Ovary (tissue), 9 donors: Measurements from ENCODE around the gene SLC7A10. TPM values are rescaled to one million over a fixed set of nuclear protein-coding genes. Genes with fewer than 3 reads are reported as not detected.
"Not testable (repeated sequence)": the region's sequence is repeated elsewhere in the genome, so short reads cannot be mapped to it uniquely, and the experiment has no call there.

Experiments used
- DNase-seq, 5 donors: peaks; one replicate each; pipeline ENCODE4 v3.0.0-alpha.2; 2019 to 2020
- H3K27ac ChIP-seq, 2 donors: fragments of 200-600 bp; one replicate each; pipeline versions ENCODE4 v1.5.1 to v1.8.0; 2019 to 2022
- H3K27me3 ChIP-seq: fragments of 200-600 bp; one replicate; pipeline ENCODE4 v1.8.0; 2022
- H3K36me3 ChIP-seq: fragments of 200-600 bp; sonication (generic); one replicate; pipeline ENCODE4 v1.5.1; 2019
- H3K4me1 ChIP-seq: one replicate; pipeline ENCODE4 v1.8.1; 2013; ENCODE audit warnings: mild to moderate bottlenecking, moderate library complexity; ENCODE audit not compliant: insufficient read depth
- H3K4me3 ChIP-seq: fragments of 200-600 bp; sonication (generic); one replicate; pipeline ENCODE4 v1.5.1; 2017
- H3K9me3 ChIP-seq, 2 donors: fragments of 200-600 bp in 1 of 2; sonication (generic) in 1 of 2; one replicate each; pipeline versions ENCODE4 v1.5.1 to v1.8.1; 2013 to 2019; ENCODE audit warnings: mild to moderate bottlenecking in 1 of 2, moderate library complexity in 1 of 2
- CTCF ChIP-seq, 3 donors: fragments of 450-650 bp in 2 of 3; fragments of 200-600 bp in 1 of 3; IDR thresholded peaks; one replicate each; pipeline versions ENCODE4 v1.5.1 to v1.8.0; 2016 to 2022; ENCODE audit warnings: antibody characterized with exemption in 3 of 3, mild to moderate bottlenecking in 1 of 3
- EP300 ChIP-seq: sonication (generic); formaldehyde crosslinking; IDR thresholded peaks from one replicate; pipeline ENCODE4 v1.6.1; 2017; ENCODE audit warnings: antibody characterized with exemption
- POLR2A ChIP-seq: fragments of 450-650 bp; IDR thresholded peaks from one replicate; pipeline ENCODE4 v1.6.1; 2017; ENCODE audit warnings: antibody characterized with exemption, mild to moderate bottlenecking, moderate library complexity
- WGBS, 3 donors: extraction: QIAGEN DNeasy Blood & Tissue Kit in 1 of 3; methylation state at CpG; one replicate each; pipeline versions ENCODE4 v1.1.5 to v1.1.7; 2013 to 2017; 5-methylcytosine and 5-hydroxymethylcytosine counted together
- intact Hi-C, 4 donors: fragments of 100-400 bp; cut with DNase I; formaldehyde crosslinking; loops; one replicate each; pipeline versions ENCODE4 v1.11.0 to v1.15.1; 2022 to 2023
- polyA plus RNA-seq, 2 donors: library from polyadenylated mRNA; stranded (reverse); fragments of 200-250 nt in 1 of 2; fragments of 350-450 nt in 1 of 2; fragmentation: Illumina TruSeq in 1 of 2; extraction: RNeasy Lipid Tissue Mini Kit (QIAGEN cat#74804) in 1 of 2; gene quantifications; one replicate each; pipeline ENCODE4 v1.2.3, GENCODE V29; 2013 to 2014
- total RNA-seq, 7 donors: library from RNA; depleted of rRNA in 2 of 7; stranded (reverse); fragments of >200 nt in 2 of 7; fragmentation: NEBNext Ultra II Directional in 3 of 7; extraction: Animal tissue kit (Norgen Biotek cat#: 25700) in 3 of 7; gene quantifications; one replicate each; pipeline versions ENCODE4 v1.1.0 to v1.2.4, GENCODE V29; 2016 to 2023
- donor health status: DM: no; HTN: no; CAD: no; lungs with moderate emphysema.
- donor health status: DM: no; HTN: no; CAD: no.
- donor health status: Bipolar disorder and iron deficiency.
- donor health status: DM: yes; HTN: yes; CAD: no.
- donor health status: DM: no; HTN: no; CAD: no.
- donor health status: DM: yes; HTN: yes; CAD: no.

Gene SLC7A10
- total and polyA plus RNA-seq, 9 donors: not detected

DNA sequence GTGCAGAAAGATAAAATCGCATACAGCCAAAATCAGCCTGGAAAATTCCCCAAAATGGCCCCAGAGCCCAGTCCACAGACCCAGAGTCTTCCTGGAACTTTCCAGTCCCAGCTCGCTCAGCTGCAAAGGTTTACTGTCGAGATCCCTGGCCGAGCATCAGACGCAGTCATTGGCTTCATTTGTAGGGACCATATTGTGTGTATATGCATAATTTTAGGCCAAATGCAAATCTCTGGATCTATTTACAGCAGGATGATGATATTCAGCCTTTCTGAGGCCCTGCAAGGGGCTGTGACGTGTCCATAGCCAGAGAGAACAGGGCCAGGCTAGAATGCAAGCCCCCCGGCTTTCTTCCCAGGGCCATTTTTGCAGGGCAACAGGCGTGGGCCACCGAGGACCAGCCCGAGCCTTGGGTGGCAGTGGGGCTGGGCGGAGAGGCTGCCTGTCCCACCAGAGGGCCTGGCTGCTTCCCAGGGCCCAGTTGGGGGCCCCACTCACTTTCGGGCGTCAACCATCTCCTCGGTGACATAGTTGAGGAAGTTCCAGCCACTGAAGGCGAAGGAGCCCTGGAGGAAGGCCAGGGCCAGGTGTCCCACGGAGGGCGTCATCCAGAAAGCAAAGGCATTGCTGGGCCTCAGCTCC, 13.7 kb downstream of the SLC7A10 start:
- DNase-seq: no peak
- 66 to 78% (median 70%) methylated on average over 14 to 17 of the region's 17 CpGs for WGBS, 3 donors

GRCh38 chr19:33210266-33210940, 15.2 kb downstream of the SLC7A10 start:
- DNase-seq: no peak
- no peak overlapping the region for H3K4me3 ChIP-seq

More for the DNA sequence above, 13.7 kb downstream of the SLC7A10 start:
- Histone ChIP-seq H3K27me3 (no peaks in the 10 kb centered on the region), H3K4me3 (no peak overlapping the region), H3K27ac (no peak overlapping the region), H3K9me3 (no peaks in the 10 kb centered on the region), H3K36me3 (no peaks in the 10 kb centered on the region), H3K4me1 (no peaks in the 10 kb centered on the region)
- TF ChIP-seq EP300 (no peak), POLR2A (no peak), CTCF (IDR thresholded peaks at IDR 0.05) (no peak)
- intact Hi-C loops: no loop called here

DNA sequence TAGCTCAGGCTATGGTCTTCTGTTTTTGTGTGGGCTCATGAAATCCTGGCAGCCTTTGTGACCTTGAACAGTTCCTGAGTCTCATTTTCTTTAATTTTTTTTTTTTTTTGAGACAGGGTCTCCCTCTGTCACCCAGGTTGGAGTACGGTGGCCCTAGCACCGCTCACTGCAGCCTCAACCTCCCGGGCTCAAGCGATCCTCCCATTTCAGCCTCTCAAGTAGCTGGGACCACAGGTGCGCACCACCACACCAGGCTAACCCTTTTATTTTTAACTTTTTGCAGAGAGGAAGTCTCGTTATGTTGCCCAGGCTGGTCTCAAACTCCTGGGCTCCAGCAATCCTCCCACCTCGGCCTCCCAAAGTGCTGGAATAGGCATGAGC, 15.8 kb downstream of the SLC7A10 start:
- not testable (repeated sequence) for H3K4me1 ChIP-seq, H3K27ac ChIP-seq, H3K36me3 ChIP-seq, H3K9me3 ChIP-seq, DNase-seq, H3K4me3 ChIP-seq, H3K27me3 ChIP-seq
- intact Hi-C loops: loop anchor here in 2 of 4 donors (10.0 kb wide), 2 partner anchors 65 to 235 kb away; partner anchors contain the start of genes CEP89 (in 1 of the 2) and FAAP24 (in 1 of the 2)
- whole genome bisulfite sequencing, 3 donors: 85 to 96% (median 88%) methylated on average over 7 of the region's 7 CpGs

More at GRCh38 chr19:33210266-33210940, 15.2 kb downstream of the SLC7A10 start:
- WGBS, 3 donors: 84 to 95% (median 86%) methylated on average over 13 to 22 of the region's 22 CpGs
- Histone ChIP-seq H3K27ac (no peak overlapping the region), H3K4me1 (no peaks in the 10 kb centered on the region), H3K9me3 (no peaks in the 10 kb centered on the region), H3K27me3 (no peaks in the 10 kb centered on the region), H3K36me3 (no peaks in the 10 kb centered on the region)
- TF ChIP-seq CTCF (IDR thresholded peaks at IDR 0.05) (no peak), POLR2A (no peak), EP300 (no peak)
- intact Hi-C loops: no loop called here

DNA sequence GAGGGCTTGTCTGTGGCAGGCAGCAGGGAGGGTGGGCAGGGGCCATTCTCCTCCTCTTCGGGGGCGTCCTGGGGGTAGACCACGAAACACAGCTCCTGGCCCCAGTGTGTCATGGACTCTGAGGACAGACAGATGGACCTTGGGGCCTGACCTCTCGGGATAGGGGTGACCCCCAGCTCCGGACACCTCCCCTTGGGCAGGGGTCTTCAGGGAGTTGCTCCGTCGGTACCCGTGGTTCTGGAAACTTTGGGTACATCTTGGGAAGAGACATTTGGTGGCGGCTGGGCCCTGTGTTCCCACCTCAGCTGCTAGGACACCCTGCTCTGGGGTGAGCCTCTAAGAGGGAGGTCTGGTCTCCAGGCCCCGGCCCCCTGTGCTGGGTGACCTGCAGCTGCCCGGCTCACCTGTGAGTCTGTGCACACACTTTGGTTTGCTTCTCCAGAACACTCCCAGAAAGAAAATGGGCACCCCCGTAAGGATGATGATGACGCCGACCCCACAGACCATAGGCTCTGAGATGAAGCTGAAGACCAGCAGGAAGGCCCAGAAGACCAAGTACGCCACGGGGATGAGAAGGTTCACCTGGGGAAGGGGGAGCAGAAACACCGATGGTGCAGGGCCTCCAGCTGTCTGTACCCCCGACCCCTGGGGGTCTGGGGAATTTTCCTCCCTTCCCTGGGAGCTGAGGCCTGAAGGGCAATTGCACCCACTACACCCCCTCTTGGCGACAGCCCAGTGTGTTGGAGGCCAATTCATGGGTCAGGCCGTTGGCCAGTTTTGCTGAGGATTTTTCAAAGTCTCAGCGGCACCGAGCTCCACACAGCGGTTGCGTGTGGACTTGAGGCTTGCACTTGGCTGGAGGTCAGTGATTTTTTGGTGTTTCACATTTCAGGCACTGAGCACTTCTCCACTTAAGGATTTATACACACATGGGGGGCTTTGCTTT, 16.5 kb downstream of the SLC7A10 start:
- DNase-seq: peak; percentile 59 to 86 (median 73)
- no peak overlapping the region for H3K4me3 ChIP-seq
- H3K9me3 ChIP-seq: no peaks in the 10 kb centered on the region

More for the DNA sequence above, 16.5 kb downstream of the SLC7A10 start:
- intact Hi-C loops: loop anchor here in 2 of 4 donors (10.0 kb wide), 2 partner anchors 64 to 234 kb away; partner anchors contain the start of genes CEP89 (in 1 of the 2) and FAAP24 (in 1 of the 2)
- Histone ChIP-seq H3K27ac (peak overlapping the region in 1 of 2 donors; percentile 21), H3K36me3 (no peaks in the 10 kb centered on the region), H3K27me3 (no peaks in the 10 kb centered on the region), H3K4me1 (no peaks in the 10 kb centered on the region)
- 51 to 65% (median 54%) methylated on average over 23 to 24 of the region's 24 CpGs for WGBS, 3 donors
- TF ChIP-seq CTCF (IDR thresholded peaks at IDR 0.05) (peak in 1 of 3 donors; percentile 13), POLR2A (no peak), EP300 (no peak)
